OCI-LY7 (cell line): ENCODE measurements around the gene MRPL45. TPM values are rescaled to one million over a fixed set of nuclear protein-coding genes. Genes with fewer than 3 reads are reported as not detected.

Experiments used
- BruUV-seq: library from RNA; stranded (reverse); fragments of 400-500 nt; replicated peaks from 2 replicates; lab custom pipeline; 2021; lab: Mats Ljungman, UMichigan
- CTCF ChIA-PET: fragments of 300-600 bp; sonication (Branson Sonifier 250); formaldehyde crosslinking; loops from one replicate; lab custom pipeline; 2022; ENCODE audit warnings: antibody characterized with exemption; ENCODE audit not compliant: unreplicated experiment; lab: Charles Lee
- POLR2A ChIA-PET: fragments of 300-600 bp; sonication (Branson Sonifier 250); formaldehyde crosslinking; loops from one replicate; lab custom pipeline; 2022; ENCODE audit warnings: antibody characterized with exemption; lab: Charles Lee
- DNase-seq: peaks from one replicate; pipeline ENCODE4 v3.0.0-alpha.2; 2015; ENCODE audit warnings: low spot score
- H2AFZ ChIP-seq: fragments of 200-600 bp; sonication (generic), shearing (Covaris generic); 2 replicates; pipeline ENCODE4 v1.6.1; 2014; ENCODE audit warnings: mild to moderate bottlenecking, antibody characterized with exemption, low read length, moderate library complexity
- H3K27ac ChIP-seq: fragments of 200-600 bp; sonication (generic); 2 replicates; pipeline ENCODE4 v1.5.1; 2014; ENCODE audit warnings: mixed run types, low read depth, mild to moderate bottlenecking, moderate library complexity, low read length, inconsistent platforms; ENCODE audit not compliant: poor library complexity, severe bottlenecking
- H3K36me3 ChIP-seq: fragments of 200-600 bp; sonication (generic); 2 replicates; pipeline ENCODE4 v1.6.1; 2014; ENCODE audit warnings: mild to moderate bottlenecking, antibody characterized with exemption, low read length, moderate library complexity, mixed read lengths; ENCODE audit not compliant: insufficient read depth
- H3K4me1 ChIP-seq: fragments of 200-600 bp; sonication (generic); 2 replicates; pipeline ENCODE4 v1.5.1; 2014; ENCODE audit warnings: mild to moderate bottlenecking, low read length; ENCODE audit not compliant: insufficient read depth, poor library complexity, severe bottlenecking
- H3K4me2 ChIP-seq: fragments of 200-600 bp; sonication (generic); 2 replicates; pipeline ENCODE4 v1.6.1; 2014; ENCODE audit warnings: mild to moderate bottlenecking, low read length
- H3K4me3 ChIP-seq: fragments of 200-600 bp; sonication (generic); 2 replicates; pipeline ENCODE4 v1.5.1; 2014; ENCODE audit warnings: mild to moderate bottlenecking, low read depth, low read length; ENCODE audit not compliant: poor library complexity, severe bottlenecking
- H3K79me2 ChIP-seq: fragments of 200-600 bp; sonication (generic); 2 replicates; pipeline ENCODE4 v1.6.1; 2016; ENCODE audit warnings: low read depth, mild to moderate bottlenecking, low read length, moderate library complexity, mixed read lengths; ENCODE audit not compliant: insufficient read depth
- H3K9me2 ChIP-seq: fragments of 200-600 bp; sonication (generic); 2 replicates; pipeline ENCODE4 v1.6.1; 2016; ENCODE audit warnings: mild to moderate bottlenecking, low read length, mixed read lengths; ENCODE audit not compliant: insufficient read depth
- H3K9me3 ChIP-seq: fragments of 200-600 bp; sonication (generic); 2 replicates; pipeline ENCODE4 v1.6.1; 2014; ENCODE audit warnings: mild to moderate bottlenecking, mixed run types, low read length, mixed read lengths
- H4K20me1 ChIP-seq: fragments of 200-600 bp; sonication (generic); 2 replicates; pipeline ENCODE4 v1.6.1; 2014; ENCODE audit warnings: mild to moderate bottlenecking, antibody characterized with exemption, low read length, moderate library complexity, mixed read lengths; ENCODE audit not compliant: insufficient read depth
- EZH2phosphoT487 ChIP-seq: fragments of 200-600 bp; sonication (generic); IDR thresholded peaks from 2 replicates; pipeline ENCODE4 v1.6.1; 2018; ENCODE audit warnings: low read depth, borderline replicate concordance, mild to moderate bottlenecking, mixed run types, antibody characterized with exemption, low read length, moderate library complexity, mixed read lengths
- intact Hi-C: fragments of 100-400 bp; cut with micrococcal nuclease; formaldehyde crosslinking; loops from one replicate; pipeline ENCODE4 v1.10.0; 2022; ENCODE audit not compliant: unreplicated experiment
- total RNA-seq, 2 experiments: library from RNA; depleted of rRNA in 1 of 2; stranded (reverse); fragments of >200 nt in 1 of 2; shearing (Covaris generic) in 1 of 2; gene quantifications; 2 replicates each; pipeline ENCODE4 v1.2.3, GENCODE V29; 2014 to 2022
- TF ChIP-seq, protein P1 (sequence below): fragments of 200-600 bp; sonication (generic); conservative IDR thresholded peaks from 2 replicates; pipeline ENCODE4 v1.5.1; 2014; ENCODE audit warnings: mild to moderate bottlenecking, antibody characterized with exemption, low read length, moderate library complexity, mixed read lengths

MRPL45 gene
- total RNA-seq, 2 experiments from 2014 or later, result 29.5 to 45.1 TPM

DNA sequence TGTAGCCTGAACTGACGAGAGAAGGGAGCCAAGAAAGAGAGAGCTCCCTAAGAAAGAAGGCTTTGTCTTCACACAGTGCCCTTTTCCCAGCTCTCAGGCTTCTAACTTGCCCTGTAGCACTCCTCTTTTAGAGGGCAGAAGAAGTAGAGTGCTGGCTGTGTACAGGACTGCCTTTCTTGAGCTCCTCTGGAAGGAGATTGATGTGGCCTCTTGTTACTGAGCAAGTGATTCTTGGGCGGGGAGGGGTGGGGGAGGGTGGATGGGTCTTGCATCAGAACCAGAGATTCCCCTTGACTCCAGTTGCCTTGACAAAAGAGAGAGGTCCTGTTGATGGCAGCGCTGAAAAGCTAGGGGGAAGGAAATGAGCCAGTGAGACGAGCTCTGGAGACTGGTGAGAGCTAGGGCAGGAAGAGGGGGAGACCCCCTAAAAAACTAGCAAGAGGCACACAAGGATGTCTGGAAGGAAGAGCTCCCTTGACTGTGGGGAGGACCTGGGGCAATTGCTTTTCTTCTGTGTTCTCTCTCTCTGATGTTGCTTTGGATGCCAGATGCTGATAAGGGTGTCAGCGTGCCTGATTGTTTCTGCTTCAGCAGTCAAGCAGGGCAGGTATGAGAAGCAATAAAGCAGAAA is 28.4 kb downstream of the MRPL45 start:
- Histone ChIP-seq H3K4me1 (peaks cover 72% of the 10 kb centered on the region), H3K79me2 (no peaks in the 10 kb centered on the region), H3K9me2 (no peaks in the 10 kb centered on the region), H2AFZ (peak overlapping the region; percentile 27; the same call in 1 of the 2 replicates), H3K4me2 (peak overlapping the region; percentile 91), H3K36me3 (peaks cover 29% of the 10 kb centered on the region), H3K27ac (peak overlapping the region; percentile 97), H3K4me3 (peak overlapping the region; percentile 48), H3K9me3 (no peaks in the 10 kb centered on the region), H4K20me1 (no peaks in the 10 kb centered on the region)
- no TSS peak for BruUV-seq
- CTCF ChIA-PET, result interaction anchor here (0.6 to 3.2 kb wide), 5 partner anchors 8 to 89 kb away, joined by 3 to 17 read pairs (median 6); no protein-coding TSS in a partner anchor
- TF ChIP-seq, protein P1, sequence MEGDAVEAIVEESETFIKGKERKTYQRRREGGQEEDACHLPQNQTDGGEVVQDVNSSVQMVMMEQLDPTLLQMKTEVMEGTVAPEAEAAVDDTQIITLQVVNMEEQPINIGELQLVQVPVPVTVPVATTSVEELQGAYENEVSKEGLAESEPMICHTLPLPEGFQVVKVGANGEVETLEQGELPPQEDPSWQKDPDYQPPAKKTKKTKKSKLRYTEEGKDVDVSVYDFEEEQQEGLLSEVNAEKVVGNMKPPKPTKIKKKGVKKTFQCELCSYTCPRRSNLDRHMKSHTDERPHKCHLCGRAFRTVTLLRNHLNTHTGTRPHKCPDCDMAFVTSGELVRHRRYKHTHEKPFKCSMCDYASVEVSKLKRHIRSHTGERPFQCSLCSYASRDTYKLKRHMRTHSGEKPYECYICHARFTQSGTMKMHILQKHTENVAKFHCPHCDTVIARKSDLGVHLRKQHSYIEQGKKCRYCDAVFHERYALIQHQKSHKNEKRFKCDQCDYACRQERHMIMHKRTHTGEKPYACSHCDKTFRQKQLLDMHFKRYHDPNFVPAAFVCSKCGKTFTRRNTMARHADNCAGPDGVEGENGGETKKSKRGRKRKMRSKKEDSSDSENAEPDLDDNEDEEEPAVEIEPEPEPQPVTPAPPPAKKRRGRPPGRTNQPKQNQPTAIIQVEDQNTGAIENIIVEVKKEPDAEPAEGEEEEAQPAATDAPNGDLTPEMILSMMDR, result no peak
- TF ChIP-seq EZH2phosphoT487, result no peak
- DNase-seq, result peak; percentile 91
- intact Hi-C loops, result loop anchor here (1.0 to 2.0 kb wide), 2 partner anchors 26 to 89 kb away; partner anchors contain the start of gene SOCS7
- POLR2A ChIA-PET, result interaction anchor here (0.5 to 4.1 kb wide), 11 partner anchors 9 to 444 kb away, joined by 3 to 38 read pairs (median 3); partner anchors contain the start of gene SOCS7

DNA sequence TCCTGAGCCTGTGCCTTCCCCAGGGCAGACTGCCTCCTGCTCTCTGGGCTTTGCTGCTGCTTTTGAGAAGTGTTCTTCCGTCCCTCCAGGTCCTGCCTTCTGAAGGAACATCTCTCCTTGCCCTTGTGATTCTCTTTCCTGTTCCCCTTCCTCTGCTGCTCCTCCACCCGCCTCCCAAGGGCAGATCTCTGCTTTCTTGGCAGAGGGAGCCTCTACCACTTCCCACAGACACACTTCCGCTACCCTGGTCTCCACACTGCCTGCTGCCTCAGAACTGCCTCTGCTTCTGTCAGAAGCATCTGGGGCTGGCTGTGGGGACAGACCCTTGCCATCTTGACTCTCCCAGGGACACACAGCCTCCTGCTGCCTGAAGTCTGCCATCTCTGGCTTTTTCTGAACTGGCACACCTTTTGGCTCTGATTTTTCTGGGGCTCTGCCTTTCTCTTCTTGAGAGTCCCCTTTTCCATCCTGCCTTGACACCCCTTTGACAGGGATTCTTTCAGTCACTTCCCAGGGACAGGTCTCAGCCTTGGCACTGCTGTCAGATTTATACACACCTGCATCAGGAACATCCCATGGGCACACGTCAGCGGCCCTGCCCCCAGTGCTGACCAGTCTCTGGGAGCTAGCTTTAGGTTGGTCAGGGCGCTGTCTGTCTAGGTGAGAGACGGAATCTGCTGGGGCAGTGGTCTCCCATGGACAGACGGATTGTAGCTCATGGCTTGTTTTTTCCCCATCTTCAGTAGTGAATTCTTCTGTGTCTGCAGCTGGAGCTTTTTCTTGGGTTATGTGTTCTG is 30.2 kb downstream of the MRPL45 start:
- H3K9me2 ChIP-seq, result no peaks in the 10 kb centered on the region

More for the DNA sequence above, 30.2 kb downstream of the MRPL45 start:
- CTCF ChIA-PET, result interaction anchor here (0.5 to 1.9 kb wide), 2 partner anchors 8 to 21 kb away, joined by 3 to 6 read pairs; no protein-coding TSS in a partner anchor
- no peaks in the 10 kb centered on the region for H4K20me1 ChIP-seq
- H2AFZ ChIP-seq, result peak overlapping the region; percentile 30; the same call in 1 of the 2 replicates
- no peaks in the 10 kb centered on the region for H3K9me3 ChIP-seq
- TF ChIP-seq, protein P1, result no peak
- TF ChIP-seq EZH2phosphoT487, result no peak
- H3K4me1 ChIP-seq, result peaks cover 72% of the 10 kb centered on the region
- H3K4me2 ChIP-seq, result peak overlapping the region; percentile 91
- H3K4me3 ChIP-seq, result peak overlapping the region; percentile 48
- peak overlapping the region; percentile 97 for H3K27ac ChIP-seq
- peaks cover 20% of the 10 kb centered on the region for H3K36me3 ChIP-seq
- no TSS peak for BruUV-seq
- H3K79me2 ChIP-seq, result no peaks in the 10 kb centered on the region
- POLR2A ChIA-PET, result interaction anchor here (0.9 to 4.1 kb wide), 2 partner anchors 21 to 26 kb away, joined by 3 to 38 read pairs; partner anchors contain the start of gene SOCS7
- intact Hi-C loops, result no loop called here
- DNase-seq, result peak; percentile 75
